ENCODE results near the gene CTDNEP1.
A peak's percentile ranks its signal among the peaks of the same experiment; 100 is the strongest.

Gene CTDNEP1

DNA sequence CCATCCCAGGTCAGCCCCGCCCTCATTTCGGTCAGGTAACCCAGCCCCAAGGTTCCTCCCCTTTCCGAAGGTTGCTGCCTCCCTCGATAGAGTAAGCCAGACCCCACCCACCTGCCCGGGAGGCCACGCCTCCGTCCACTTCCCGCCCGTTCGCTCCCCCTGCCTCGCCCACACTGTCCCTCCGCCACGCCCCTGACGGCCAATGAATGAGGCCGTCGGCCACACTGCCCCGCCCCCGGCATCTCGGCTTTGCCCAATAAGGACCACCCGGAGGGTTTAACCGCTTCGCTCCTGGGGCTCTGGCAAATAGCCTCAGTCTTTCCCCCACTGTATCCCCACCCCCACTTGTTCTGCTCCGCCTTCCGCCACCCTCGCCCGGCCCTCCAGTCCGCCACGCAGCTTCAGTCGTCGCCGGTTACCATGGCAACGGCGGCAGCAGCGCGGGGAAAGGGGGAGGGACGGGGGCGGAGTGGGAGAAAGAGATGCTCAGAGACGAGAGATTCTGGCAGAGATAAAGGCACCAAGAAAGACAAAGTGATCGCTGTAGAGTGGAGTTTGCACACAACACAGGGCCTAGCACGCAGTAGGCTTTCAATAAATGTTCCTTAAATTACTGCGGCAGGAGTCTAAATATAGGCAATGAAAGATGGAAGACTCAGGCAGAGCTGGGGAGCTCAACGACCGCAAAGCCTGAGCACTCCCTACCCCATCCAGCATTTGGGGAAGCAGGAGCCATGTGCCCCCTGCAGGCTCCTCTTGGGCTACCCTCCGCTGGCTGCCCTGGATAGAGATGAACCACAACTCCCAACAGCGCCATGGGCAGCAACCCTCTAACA, 37.0 kb downstream of the CTDNEP1 start:
- peak; percentile 100 for DNase-seq

DNA sequence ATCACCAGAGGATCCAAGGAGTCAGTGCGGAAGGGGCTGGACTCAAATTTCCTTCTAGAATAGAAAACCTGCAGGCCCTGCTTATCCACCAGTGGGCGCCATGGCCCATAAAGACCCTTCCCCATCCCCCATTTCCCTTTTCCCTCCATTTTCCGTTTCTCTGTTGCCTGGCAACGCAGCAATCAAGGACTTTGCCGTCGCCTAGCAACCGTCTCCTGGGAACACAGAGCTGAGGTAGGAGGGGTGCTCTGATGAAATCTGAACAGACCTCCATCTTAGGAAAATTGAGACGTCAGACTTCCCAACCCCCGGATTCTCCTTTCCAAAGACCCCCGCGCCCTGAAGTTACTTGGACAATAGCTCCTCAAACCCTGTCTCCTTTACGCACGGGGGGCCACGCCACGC, 37.6 kb downstream of the CTDNEP1 start:
- peak; percentile 99 for DNase-seq

DNA sequence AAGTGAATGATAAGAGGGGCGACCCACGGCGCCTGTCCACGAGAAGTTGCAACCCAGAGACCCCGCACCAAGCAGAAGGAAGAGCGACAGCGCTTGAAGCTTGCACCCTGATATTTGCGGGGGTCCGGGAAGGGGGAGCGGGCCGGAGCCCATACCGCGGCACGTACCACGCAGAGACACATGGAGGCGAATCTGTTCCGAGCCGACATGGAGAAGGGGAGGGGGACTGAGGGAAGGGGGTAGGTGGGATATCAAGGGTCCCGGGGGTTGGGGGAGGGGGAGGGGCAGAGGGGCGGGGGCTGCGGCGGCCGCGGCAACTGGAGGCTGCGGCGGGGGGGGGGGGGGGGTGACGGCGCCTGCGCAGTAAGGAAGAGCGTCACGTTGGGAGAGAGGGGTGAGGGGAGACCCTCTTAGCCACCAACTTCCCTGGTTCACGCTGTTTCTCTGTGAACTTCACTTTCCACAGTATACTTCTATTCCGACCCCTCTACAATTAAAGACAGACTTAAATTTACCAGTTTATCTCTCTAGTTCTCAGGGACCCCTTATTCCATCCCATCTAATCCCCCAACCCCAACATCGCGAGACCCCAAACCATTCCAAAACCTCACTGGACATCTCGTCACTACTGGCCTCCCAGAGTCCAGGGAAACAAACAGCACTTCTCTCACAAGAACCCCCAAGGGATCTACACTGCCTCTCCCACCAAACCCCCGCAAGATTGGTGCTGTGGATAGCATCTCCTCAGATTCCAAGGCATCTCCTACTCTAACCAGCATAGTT, 39.9 kb downstream of the CTDNEP1 start:
- DNase-seq: peak; percentile 10

DNA sequence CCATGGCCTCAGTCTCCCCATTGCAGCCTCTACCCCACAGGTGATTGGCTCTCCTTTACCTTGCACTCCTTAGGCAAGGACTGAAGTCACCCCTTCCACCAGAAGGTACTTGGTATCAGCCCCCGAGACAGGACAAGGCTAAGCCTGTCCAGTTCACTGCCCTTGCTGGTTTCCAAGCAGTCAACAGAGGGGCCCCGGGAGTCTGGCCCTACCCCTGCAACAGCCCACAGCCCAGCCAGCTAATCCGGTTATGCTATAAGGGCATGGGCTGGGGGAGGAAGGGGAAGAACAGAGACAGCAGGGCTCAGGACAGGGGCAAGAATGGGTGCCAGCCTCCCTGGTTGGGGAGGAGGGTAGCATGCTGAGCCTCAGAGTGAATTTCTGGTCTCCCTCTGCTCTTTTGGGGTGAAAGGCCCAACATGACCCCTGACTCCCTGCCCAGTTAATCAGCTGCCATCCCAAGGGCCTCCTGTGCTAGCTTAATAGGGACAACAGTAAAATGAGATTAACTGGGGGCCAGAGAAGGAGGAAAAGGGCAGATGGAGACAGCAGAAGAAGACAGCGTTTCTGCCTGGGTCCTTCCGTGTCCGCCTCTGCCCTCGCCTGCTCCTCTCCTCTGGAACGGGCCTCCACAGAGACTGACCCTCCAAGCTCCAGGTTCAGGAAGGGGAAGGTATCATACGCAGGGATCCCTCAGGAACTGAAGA, 42.6 kb downstream of the CTDNEP1 start:
- no peak for DNase-seq

DNA sequence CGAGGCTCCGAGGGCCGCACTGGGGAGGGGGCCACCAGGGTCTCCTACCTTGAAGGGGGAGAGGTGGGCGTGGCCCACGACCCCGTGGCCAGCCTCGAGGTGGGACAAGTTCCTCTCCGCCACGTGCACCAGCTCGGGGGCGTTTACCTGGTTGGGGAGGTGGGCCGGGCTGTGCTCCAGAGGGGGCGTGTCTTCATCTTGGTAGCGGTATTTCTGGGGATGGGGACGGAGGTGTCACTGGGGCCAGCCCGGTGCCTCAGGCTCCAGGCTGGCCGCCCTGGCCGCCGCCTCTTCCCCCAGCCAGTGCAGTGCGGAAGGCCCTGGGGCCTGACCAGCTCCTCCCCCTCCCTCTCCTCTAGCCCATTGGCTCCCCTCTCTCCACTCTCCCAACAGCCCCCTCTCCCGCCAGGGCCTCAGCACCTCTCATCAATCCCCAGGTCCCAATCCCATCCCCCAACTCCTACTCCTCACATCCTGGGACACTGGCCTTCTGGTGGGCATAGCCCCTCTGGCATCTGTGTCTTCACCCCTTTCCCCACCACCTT, 43.4 kb downstream of the CTDNEP1 start:
- no peak for DNase-seq

DNA sequence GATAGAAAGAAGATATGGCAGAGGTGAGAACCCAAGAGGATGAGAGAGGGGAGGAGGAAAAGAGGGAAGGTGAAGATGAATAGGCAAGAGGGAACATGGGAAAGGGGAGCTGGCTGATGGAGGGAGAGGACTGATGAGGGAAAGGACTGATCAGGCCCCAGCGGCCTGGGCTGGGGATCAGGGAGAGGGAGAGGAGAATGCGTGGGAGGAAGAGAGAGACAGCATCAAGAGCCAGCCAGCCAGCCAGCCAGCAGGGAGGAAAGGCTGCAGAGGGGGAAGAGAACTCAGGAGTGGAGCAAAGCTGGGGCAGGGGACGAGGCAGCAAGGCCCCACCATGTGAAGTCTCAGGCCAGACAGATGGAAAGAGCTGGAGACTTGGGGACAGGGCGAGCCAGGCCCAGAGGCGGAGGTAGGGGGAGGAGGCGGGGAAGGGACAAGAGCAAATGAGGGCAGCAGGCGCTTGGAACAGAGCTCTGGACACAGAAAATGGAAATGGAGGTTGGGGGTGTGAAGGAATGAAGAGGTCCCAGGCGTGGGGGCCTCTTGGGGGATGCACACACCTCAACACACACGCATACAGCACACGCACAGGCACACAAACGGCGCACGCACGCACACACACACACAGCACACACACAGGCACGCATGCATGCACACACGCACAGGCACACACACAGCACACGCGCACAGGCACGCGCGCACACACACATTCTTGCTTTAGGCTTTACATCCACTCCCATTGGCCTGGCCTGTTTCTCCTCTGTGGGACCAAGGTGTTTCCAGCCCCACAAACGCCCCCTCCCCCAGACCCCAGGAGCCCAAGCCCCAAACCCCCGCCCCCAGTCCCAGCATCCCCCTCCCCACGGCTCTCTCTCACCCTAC, 44.2 kb downstream of the CTDNEP1 start:
- no peak for DNase-seq

- no peak for DNase-seq
Observed at GRCh38 chr17:7205561-7205960, 46.0 kb downstream of the CTDNEP1 start.

DNA sequence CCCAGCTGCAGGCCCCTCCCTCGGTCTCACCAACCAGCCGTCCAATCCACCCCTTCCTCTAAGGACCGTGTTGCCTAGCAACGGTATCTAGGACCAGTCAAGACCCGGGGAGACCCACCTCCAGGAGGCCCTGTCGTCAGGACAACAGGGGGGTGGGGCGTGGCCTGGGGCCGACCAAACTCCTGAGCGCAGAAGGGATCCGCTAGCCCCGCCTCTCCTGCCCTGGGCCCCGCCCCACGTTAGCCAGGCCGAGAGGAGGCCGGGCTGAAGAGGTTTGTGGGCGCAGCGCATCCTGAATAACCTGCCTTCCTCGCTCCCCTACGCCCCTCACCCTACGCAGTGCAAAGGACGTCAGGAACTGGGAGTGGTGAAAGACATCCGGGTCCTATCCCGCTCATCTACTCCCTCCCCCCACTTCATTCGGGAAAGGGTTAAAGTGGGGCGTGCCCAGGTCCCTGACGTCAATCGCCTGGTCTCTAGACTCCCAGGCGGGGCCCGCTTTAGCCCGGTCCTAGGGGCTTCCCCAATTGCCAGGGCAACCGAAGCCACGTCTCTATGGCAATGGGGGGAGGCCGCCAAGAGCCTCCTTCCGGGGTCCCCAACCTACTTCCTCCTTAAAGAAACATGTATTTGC, 46.6 kb downstream of the CTDNEP1 start:
- peak; percentile 99 for DNase-seq

DNA sequence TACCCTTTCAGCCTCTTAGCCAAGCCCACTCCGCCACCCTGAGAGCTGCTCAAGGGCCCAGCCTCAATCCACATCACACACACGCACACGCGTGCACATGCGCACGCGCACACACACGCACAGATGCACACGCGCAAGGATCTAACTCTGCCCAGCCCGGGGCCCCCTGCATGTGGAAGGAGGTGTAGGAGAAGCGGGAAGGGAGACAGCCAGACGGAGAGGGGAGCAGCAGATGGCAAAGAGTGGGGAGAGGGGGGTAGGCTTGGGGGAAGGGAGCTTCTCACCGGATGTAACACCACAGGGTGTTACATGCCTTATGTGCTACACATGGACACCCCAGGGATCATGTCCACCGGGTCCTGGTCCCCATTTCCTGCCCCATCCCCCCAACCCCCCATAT, 47.2 kb downstream of the CTDNEP1 start:
- no peak for DNase-seq

GRCh38 chr17:7203391-7203790, 48.1 kb downstream of the CTDNEP1 start:
- DNase-seq: no peak

DNA sequence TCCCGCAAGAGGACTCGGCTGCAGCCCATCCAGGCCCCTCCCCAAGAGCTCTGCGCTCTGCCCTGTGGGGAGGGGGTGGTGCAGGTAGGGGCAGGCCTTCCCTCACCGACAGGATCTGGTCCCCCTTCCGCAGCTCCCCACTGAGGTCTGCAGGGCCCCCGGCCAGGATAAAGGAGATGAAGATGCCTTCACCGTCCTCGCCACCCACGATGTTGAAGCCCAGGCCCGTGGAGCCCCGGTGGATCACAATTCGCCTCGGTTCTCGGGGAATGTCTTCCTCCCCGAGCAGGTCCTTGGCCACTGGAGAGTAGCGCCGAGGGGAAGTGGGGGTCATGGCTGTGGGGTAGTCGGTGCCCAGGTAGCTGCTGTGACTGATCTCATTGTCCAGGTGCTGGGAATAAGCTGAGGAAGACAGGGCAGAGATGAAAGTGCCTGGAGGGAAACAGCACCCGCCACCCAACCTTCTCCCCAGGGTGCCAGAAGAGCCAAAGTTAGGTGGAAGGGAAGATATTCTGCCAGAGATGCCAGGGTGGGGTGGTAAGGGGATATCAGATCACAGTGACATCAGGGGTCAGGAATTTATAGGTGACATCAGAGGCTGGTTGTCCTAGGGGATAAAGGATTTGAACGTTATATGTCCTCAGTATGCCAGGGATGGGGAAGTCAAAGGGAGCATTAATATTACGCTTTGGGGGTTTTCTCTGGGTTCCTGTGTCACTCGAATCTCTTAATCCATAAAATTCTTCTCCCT, 54.7 kb downstream of the CTDNEP1 start:
- no peak for DNase-seq

GRCh38 chr17:7195971-7196370, 55.6 kb downstream of the CTDNEP1 start:
- no peak for DNase-seq

Data from NCI-H1105 treated with DMSO at 0.1 percent for 48 hours (cell line).